Stimulated activated CD8-positive, alpha-beta memory T cell treated with anti-CD3 and anti-CD28 coated beads, Interleukin-12 subunit alpha, Interleukin-12 subunit beta, amount 100 ng/mL, for 4 hours (primary cell): Measurements from ENCODE around the gene TNS1.
A peak's percentile ranks its signal among the peaks of the same experiment; 100 is the strongest.

Experiments used
- DNase-seq: peaks from one replicate; pipeline ENCODE4 v3.0.0-alpha.2; 2020; ENCODE audit warnings: low read depth

The TNS1 gene

GRCh38 chr2:217897816-217898806 lies 104.7 kb downstream of the TNS1 start:
- DNase-seq: no peak

DNA sequence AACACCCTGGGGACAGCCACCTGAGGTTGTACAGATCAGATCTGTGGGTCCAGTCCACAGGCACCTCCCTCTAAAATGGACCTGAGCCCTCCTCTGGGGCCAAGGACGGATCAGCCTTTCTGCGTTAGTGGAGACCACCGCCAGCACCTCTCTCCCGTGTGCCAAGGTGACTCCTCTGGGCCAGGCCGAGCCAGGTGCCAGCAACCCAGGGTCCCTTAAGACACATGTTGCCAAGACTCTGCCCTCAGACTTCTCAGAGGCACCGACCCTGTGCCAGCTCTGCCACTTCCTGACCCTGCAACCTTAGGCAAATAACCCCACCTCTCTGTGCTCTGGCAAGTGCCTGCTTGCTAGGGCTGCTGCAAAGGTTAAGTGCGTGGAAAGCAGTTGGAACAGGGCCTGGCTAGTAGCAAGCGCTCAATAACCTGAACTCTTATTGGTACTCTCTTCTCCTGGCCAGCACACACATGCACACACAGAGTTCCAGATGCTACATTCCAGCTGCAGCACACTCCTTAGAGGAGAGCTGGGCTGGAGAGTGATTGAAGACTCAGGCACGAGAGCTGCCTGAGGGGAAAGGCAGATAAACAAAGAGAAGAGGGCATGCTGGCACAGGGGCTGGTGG lies 105.6 kb downstream of the TNS1 start:
- DNase-seq: no peak

DNA sequence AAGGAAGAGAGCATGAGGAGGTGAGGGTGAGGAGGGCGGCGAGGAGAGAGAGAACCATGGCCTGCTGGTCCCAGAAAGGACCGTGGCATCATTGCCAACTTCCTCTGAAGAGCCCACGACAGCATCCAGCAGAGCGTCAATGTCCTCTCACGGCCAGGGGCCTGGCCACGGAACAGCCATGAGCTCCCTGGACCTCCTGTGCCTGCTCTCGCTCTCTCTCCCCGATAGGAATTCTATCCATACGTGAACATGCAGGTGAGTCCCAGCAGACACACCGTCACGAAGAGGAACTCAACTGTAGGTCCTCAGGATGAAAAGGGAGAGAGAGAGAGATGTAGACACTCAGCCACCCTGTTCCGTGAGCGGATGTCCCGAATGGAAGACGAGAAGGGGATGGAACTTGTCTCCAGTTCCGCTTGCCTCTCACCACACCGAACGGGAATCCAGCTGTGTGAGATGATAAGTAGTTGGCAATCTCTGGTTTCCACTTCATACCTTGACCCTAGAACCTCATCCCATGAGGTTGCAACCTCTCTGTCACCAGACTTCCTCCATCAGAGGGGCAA lies 107.6 kb downstream of the TNS1 start:
- no peak for DNase-seq

GRCh38 chr2:217893440-217893839 lies 109.4 kb downstream of the TNS1 start:
- DNase-seq: no peak

DNA sequence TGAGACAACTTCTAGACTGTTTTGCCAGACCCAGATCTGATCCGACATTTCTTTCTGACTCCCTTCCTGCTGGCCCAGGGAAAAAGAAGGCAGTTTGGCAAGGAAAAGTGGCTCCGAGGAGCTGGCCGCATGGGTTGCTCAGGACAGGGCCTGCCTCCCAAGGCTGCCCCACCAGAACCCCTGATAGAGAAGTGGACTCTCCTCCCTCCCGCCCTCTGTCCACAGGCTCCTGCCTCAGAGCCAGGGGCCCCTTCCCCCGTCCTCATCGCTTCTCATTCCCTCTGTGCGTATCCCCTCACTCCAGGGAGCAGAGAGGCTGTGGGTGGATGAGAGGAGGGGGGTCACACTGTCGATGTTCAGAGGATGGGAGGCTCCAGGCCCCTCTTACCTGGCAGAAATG lies 110.2 kb downstream of the TNS1 start:
- no peak for DNase-seq

DNA sequence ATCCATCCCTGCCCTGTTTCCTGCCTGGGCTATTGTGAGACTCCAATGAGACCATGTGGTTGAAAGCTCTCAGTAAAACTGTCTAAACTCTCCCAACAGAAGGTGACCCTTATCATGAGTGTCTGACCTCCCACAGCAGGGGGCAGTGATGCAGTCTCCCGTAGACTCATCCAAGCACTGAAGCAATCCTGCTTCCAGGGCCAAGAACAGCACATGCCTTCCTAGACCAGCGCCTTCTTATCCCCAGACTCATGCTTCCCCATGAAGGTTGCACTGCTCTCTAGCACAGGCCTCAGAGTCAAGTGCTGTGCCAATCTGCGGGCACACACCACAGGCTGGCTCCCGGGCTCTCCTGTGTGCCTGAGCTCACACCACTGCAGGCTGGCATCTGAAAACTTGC lies 112.3 kb downstream of the TNS1 start:
- no peak for DNase-seq

DNA sequence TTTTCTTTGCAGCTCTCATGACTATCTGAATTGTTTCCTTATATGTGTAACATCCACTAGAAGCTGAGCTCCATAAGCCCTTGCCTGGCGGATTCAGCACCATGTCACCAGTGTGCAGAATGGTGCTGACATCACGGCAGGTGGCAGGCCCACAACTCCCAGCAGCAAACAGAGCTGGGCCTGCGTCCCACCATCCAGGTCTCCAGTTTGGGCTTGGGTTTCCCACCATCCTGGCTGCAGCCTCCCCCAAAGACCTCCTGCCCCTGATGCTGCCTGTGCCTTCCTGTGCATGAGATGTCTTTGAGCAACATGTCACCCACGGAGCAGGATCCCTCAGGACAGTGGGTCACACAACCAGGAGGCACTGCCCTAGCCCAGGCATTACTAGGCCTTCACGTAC lies 113.1 kb downstream of the TNS1 start:
- no peak for DNase-seq

DNA sequence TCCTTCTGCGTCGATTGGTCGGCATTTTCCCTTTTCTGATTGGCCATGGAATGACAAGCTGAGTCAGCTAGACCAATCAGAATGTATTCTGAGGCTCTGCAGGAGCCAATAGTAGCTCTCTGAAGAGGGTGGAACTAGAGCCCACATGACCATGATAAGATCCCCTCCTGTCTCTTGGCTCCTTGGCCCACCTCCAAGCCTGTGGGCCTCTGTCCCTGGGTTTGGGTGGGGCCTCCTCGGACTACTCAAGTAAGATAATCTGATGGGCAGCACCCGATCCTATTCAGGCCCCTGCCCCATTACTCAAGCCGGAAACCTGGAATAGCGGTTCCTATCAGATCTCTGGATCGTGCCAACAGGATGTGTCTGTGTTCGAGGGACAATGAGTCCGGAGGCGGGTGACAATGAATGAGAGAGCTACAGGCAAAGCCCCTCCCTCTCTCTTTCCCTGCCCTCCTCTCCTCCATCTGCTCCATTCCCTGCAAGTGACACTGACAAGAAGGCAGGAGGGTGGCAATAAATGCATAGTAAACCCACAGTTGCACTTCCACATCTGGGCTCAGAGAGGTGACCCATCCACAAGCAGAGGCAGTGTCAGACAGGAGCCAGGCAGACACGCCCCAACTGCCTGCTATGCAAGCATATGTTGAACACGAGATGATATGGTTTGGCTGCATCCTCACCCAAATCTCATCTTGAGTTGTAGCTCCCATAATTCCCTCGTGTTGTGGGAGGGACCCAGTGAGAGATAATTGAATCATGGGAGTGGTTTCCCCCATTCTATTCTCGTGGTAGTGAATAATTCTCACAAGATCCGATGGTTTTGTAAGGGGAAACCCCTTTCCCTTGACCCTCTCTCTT lies 114.7 kb downstream of the TNS1 start:
- DNase-seq: no peak

- peak; percentile 24 for DNase-seq
Measured at GRCh38 chr2:217886720-217887309, 116.0 kb downstream of the TNS1 start.

DNA sequence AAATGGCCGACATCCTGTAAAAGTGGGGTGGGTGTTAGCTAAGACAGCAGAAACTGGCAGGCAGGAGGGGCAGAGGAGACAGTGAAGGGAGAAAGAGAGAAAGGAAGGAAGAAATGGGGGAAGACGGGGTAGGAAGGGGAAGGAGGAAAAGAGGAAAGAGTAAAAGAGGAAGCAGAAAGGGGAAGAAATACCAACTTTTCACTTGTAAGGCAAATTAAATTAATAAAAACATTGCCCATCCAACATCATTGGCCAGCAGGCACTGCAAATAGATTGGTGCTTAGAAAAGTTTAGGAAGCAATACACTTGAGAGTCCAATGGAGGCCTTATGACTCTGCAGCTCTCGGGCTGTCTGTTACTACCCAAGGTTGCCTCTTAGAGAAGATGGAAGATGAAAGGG lies 116.7 kb downstream of the TNS1 start:
- no peak for DNase-seq

DNA sequence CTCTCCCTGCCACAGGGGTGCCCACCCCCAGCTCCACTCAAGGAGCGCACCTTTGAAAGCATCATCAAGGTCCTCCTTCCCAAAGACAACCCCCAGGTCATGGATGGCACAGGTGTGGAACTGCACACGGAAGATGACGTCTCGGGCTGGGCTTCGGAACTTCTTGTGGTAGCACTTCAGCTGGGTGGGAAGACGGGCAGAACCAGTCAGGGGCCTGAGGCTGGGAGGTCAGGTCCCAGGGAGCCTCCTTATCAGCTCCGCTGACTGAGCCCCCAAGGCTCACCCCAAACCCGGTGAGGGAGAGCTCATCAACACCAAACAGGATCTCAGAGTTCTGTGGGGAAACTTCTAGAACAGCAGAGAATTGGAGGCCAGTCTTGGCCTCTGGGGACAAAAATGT lies 117.8 kb downstream of the TNS1 start:
- DNase-seq: no peak

GRCh38 chr2:217880891-217881290 lies 121.9 kb downstream of the TNS1 start:
- DNase-seq: no peak

GRCh38 chr2:217880287-217880889 lies 122.4 kb downstream of the TNS1 start:
- no peak for DNase-seq

GRCh38 chr2:217878915-217879590 lies 123.7 kb downstream of the TNS1 start:
- no peak for DNase-seq

- no peak for DNase-seq
Measured at GRCh38 chr2:217877866-217878265, 124.9 kb downstream of the TNS1 start.

DNA sequence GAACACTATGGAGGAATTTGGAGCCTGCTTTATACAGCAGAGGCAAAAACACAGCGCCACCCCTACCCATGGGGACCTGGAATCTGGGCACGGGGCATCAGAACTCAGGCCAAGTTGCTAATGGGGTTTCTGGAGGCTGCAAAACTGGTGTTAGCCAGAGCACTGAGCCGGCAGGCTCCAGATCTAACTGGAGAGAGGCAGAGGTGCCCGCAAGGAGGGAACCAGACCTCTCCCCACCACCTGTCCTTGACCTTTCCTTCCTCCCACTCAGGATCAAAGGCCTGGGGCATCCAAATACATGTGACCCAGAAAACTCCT lies 126.6 kb downstream of the TNS1 start:
- DNase-seq: no peak

DNA sequence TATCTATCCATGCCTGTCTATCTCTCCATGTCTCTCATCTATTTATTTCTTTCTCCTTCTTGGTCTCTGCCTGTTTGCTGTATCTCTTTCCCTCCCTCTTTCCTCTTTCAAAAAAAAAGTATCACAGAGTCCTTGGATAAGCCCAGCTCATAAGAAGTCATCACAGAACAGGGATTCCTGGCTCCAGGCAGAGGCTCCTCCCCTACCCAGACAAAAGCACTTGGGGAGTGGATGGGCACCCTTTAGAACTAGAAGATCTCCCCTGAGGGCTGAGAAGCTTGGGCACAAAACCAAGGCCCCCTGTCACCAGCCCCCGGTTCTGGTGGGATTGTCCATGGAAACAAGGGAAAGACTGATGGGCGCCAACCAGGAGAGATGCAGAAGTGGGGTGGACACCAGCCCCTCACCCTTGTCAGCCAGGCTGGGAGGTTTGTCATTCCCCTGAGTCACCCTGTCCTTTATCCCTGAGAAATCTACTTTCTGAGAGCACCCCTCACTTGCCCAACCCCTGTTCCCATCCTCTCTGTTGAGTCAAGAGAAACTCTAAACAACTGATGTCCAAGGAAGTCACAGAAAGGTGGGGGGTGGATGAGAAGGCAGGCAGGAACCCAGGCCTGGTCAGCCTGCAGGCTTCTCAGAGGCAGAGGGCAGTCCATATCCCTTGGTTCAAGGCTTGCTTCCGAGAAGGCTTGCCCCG lies 127.1 kb downstream of the TNS1 start:
- DNase-seq: no peak

DNA sequence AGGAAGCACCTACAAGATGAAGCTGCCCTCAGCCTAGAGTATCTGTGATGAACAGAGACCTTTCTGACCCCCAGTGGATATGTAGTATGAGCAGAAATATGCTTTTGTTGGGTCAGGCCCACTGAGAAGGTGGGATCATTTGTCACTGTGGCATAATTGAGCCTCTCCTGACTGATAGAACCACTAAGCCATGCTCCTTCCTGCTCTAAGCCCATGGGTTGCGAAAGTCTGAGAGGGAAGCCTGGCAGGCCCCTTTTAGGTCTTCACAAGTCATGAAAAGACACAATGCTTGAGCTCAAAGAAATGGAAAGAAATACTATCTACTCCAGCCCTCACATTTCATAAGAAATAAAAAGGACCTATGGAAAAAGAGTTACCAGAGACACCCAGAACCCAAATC lies 127.7 kb downstream of the TNS1 start:
- no peak for DNase-seq

DNA sequence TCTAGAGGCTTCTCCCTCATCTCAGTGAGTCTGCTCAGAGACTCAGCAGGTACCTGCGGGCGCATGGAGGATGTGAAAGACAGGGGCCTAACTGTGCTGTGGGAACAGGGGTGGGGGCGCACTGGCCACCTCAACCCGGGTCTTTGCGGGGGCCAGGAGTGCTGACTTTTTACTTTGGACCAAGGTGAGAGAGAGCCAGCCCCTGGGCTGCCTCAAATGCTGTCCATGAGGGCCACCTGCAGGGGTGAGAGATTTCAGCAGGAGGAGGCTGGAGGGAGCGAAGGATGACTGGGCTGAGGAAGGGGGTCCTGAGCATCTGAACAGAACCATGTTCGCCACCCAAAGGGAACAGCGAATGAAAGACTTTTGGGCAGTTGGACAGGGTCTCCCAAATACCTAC lies 129.4 kb downstream of the TNS1 start:
- DNase-seq: no peak

DNA sequence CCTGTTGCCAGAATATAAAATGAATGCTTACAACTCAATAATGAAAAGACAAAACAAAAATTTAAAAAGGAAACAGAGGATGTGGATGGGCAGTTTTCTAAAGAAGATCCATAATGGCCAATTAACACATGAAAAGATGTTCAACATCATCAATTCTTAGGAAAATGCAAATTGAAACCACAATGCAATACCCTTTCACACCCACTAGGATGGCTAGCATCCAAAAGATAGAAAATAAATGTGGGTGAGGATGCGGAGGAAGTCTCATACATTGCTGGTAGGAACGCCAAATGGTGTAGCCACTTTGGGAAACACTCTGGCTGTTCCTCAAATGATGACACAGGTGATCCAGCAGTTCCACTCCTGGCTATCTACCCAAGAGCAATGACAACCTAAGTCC lies 130.5 kb downstream of the TNS1 start:
- DNase-seq: no peak
